ENCODE results near the gene PTPRD.

DNA sequence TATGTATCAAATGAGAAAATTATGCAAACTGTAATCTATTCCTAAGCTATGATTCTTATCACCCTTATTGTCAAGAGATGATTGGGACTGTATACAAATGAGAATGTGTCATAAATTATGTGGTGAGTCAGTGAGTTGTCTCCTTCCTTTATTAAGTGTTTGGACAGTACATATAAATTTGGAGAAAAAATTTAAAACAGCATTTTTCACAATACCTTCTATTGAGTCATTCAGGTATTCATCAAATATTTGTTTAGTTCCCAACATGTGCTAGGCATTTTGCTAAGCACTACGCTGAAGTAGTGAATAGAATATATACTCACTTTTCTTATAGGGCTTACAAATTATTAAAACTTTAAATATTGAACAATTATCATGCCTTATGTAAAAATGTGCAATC lies 36.3 kb upstream of the PTPRD start:
- TF ChIP-seq, protein P1, sequence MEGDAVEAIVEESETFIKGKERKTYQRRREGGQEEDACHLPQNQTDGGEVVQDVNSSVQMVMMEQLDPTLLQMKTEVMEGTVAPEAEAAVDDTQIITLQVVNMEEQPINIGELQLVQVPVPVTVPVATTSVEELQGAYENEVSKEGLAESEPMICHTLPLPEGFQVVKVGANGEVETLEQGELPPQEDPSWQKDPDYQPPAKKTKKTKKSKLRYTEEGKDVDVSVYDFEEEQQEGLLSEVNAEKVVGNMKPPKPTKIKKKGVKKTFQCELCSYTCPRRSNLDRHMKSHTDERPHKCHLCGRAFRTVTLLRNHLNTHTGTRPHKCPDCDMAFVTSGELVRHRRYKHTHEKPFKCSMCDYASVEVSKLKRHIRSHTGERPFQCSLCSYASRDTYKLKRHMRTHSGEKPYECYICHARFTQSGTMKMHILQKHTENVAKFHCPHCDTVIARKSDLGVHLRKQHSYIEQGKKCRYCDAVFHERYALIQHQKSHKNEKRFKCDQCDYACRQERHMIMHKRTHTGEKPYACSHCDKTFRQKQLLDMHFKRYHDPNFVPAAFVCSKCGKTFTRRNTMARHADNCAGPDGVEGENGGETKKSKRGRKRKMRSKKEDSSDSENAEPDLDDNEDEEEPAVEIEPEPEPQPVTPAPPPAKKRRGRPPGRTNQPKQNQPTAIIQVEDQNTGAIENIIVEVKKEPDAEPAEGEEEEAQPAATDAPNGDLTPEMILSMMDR (conservative IDR thresholded peaks at IDR 0.05; ENCODE audit: low read depth, low read length): no peak
- TF ChIP-seq, protein P2, sequence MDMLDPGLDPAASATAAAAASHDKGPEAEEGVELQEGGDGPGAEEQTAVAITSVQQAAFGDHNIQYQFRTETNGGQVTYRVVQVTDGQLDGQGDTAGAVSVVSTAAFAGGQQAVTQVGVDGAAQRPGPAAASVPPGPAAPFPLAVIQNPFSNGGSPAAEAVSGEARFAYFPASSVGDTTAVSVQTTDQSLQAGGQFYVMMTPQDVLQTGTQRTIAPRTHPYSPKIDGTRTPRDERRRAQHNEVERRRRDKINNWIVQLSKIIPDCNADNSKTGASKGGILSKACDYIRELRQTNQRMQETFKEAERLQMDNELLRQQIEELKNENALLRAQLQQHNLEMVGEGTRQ (IDR thresholded peaks at IDR 0.05; ENCODE audit: low read depth, low read length): no peak
- no peak for TF ChIP-seq SMC3 (IDR thresholded peaks at IDR 0.05; ENCODE audit: low read depth, low read length)
- no peak for TF ChIP-seq RAD21 (IDR thresholded peaks at IDR 0.05; ENCODE audit: low read length)
- no peak for TF ChIP-seq FOS (IDR thresholded peaks at IDR 0.05; ENCODE audit: low read depth, low read length)
- TF ChIP-seq POLR2A (IDR thresholded peaks at IDR 0.05; ENCODE audit: low read depth, low read length): no peak
- TF ChIP-seq RFX5 (IDR thresholded peaks at IDR 0.05; ENCODE audit: low read depth, low read length): no peak
- no peak for TF ChIP-seq CHD1 (IDR thresholded peaks at IDR 0.05; ENCODE audit: low read depth, low read length)
- no peak for TF ChIP-seq RCOR1 (IDR thresholded peaks at IDR 0.05; ENCODE audit: insufficient replicate concordance, low read length)
- no peak for TF ChIP-seq CEBPB (IDR thresholded peaks at IDR 0.05; ENCODE audit: low read depth, low read length)
- no peak for TF ChIP-seq BHLHE40 (IDR thresholded peaks at IDR 0.05; ENCODE audit: low read depth, low read length)
- no peak for TF ChIP-seq MAFK (IDR thresholded peaks at IDR 0.05; ENCODE audit: low read depth, low read length)
